MM.1S (cell line): ENCODE data around the gene TMEM86A.

Experiments used
- DNase-seq: peaks from one replicate; pipeline ENCODE4 v3.0.0-alpha.2; 2015
- H2AFZ ChIP-seq: fragments of 300-600 bp; sonication (generic); 2 replicates; pipeline ENCODE4 v1.6.0; 2016; ENCODE audit warnings: antibody characterized with exemption, low read length
- H3F3A ChIP-seq: fragments of 300-600 bp; sonication (generic); 2 replicates; pipeline ENCODE4 v1.6.1; 2016; ENCODE audit warnings: mild to moderate bottlenecking, antibody characterized with exemption, low read length, moderate library complexity, mixed read lengths; ENCODE audit not compliant: insufficient read depth
- H3K27ac ChIP-seq: fragments of 300-600 bp; sonication (generic); 2 replicates; pipeline ENCODE4 v1.5.1; 2016; ENCODE audit warnings: mild to moderate bottlenecking, low read length
- H3K27me3 ChIP-seq: fragments of 300-600 bp; sonication (generic); replicated peaks from 2 replicates; pipeline ENCODE4 v1.6.0; 2016; ENCODE audit warnings: low read length; ENCODE audit not compliant: insufficient read depth
- H3K36me3 ChIP-seq: fragments of 300-600 bp; sonication (generic); replicated peaks from 2 replicates; pipeline ENCODE4 v1.6.1; 2016; ENCODE audit warnings: mild to moderate bottlenecking, low read length, mixed read lengths; ENCODE audit not compliant: insufficient read depth
- H3K4me1 ChIP-seq: fragments of 300-600 bp; sonication (generic); 2 replicates; pipeline ENCODE4 v1.6.1; 2016; ENCODE audit warnings: low read length, mixed read lengths
- H3K4me2 ChIP-seq: fragments of 300-600 bp; sonication (generic); 2 replicates; pipeline ENCODE4 v1.6.0; 2016; ENCODE audit warnings: low read depth, low read length
- H3K4me3 ChIP-seq: fragments of 300-600 bp; sonication (generic); 2 replicates; pipeline ENCODE4 v1.5.1; 2016; ENCODE audit warnings: low read length, mixed read lengths
- H3K79me2 ChIP-seq: fragments of 300-600 bp; sonication (generic); 2 replicates; pipeline ENCODE4 v1.6.1; 2016; ENCODE audit warnings: mixed run types, low read length, mixed read lengths
- H3K9ac ChIP-seq: fragments of 300-600 bp; sonication (generic); 2 replicates; pipeline ENCODE4 v1.6.1; 2016; ENCODE audit warnings: low read length, mixed read lengths
- H3K9me2 ChIP-seq: fragments of 300-600 bp; sonication (generic); replicated peaks from 2 replicates; pipeline ENCODE4 v1.6.1; 2016; ENCODE audit warnings: mild to moderate bottlenecking, low read length, mixed read lengths; ENCODE audit not compliant: insufficient read depth
- H3K9me3 ChIP-seq: fragments of 300-600 bp; sonication (generic); replicated peaks from 2 replicates; pipeline ENCODE4 v1.6.1; 2016; ENCODE audit warnings: mild to moderate bottlenecking, low read length, mixed read lengths; ENCODE audit not compliant: insufficient read depth
- H4K20me1 ChIP-seq: fragments of 300-600 bp; sonication (generic); 2 replicates; pipeline ENCODE4 v1.6.1; 2016; ENCODE audit warnings: mild to moderate bottlenecking, low read length, moderate library complexity, mixed read lengths; ENCODE audit not compliant: insufficient read depth
- EZH2 ChIP-seq: fragments of 300-600 bp; sonication (generic); optimal IDR thresholded peaks from 2 replicates; pipeline ENCODE3; 2017; ENCODE audit warnings: low read depth, mild to moderate bottlenecking, antibody characterized with exemption, low read length, mixed read lengths
- EZH2phosphoT487 ChIP-seq: fragments of 300-600 bp; sonication (generic); IDR thresholded peaks from 2 replicates; pipeline ENCODE4 v1.6.1; 2018; ENCODE audit warnings: antibody characterized with exemption, low read length
- TF ChIP-seq, protein P1 (sequence below): fragments of 300-600 bp; sonication (generic); IDR thresholded peaks from 2 replicates; pipeline ENCODE4 v1.5.1; 2016; ENCODE audit warnings: antibody characterized with exemption, low read length, mixed read lengths

Gene TMEM86A

GRCh38 chr11:18710545-18710944, 12.0 kb downstream of the TMEM86A start:
- H3K27me3 ChIP-seq: peaks cover 14% of the 10 kb centered on the region
- no peaks in the 10 kb centered on the region for H3K36me3 ChIP-seq
- no peaks in the 10 kb centered on the region for H3K9me3 ChIP-seq
- H3K4me3 ChIP-seq: no peak overlapping the region
- H4K20me1 ChIP-seq: no peaks in the 10 kb centered on the region
- no peaks in the 10 kb centered on the region for H3K4me1 ChIP-seq
- no peaks in the 10 kb centered on the region for H3K79me2 ChIP-seq
- no peak overlapping the region for H3K27ac ChIP-seq
- TF ChIP-seq EZH2phosphoT487: no peak
- no peak for TF ChIP-seq EZH2
- TF ChIP-seq, protein P1, sequence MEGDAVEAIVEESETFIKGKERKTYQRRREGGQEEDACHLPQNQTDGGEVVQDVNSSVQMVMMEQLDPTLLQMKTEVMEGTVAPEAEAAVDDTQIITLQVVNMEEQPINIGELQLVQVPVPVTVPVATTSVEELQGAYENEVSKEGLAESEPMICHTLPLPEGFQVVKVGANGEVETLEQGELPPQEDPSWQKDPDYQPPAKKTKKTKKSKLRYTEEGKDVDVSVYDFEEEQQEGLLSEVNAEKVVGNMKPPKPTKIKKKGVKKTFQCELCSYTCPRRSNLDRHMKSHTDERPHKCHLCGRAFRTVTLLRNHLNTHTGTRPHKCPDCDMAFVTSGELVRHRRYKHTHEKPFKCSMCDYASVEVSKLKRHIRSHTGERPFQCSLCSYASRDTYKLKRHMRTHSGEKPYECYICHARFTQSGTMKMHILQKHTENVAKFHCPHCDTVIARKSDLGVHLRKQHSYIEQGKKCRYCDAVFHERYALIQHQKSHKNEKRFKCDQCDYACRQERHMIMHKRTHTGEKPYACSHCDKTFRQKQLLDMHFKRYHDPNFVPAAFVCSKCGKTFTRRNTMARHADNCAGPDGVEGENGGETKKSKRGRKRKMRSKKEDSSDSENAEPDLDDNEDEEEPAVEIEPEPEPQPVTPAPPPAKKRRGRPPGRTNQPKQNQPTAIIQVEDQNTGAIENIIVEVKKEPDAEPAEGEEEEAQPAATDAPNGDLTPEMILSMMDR: no peak
- no peak overlapping the region for H2AFZ ChIP-seq
- H3K9me2 ChIP-seq: no peaks in the 10 kb centered on the region
- no peak overlapping the region for H3K4me2 ChIP-seq
- no peak for DNase-seq
- no peaks in the 10 kb centered on the region for H3F3A ChIP-seq
- no peak overlapping the region for H3K9ac ChIP-seq

DNA sequence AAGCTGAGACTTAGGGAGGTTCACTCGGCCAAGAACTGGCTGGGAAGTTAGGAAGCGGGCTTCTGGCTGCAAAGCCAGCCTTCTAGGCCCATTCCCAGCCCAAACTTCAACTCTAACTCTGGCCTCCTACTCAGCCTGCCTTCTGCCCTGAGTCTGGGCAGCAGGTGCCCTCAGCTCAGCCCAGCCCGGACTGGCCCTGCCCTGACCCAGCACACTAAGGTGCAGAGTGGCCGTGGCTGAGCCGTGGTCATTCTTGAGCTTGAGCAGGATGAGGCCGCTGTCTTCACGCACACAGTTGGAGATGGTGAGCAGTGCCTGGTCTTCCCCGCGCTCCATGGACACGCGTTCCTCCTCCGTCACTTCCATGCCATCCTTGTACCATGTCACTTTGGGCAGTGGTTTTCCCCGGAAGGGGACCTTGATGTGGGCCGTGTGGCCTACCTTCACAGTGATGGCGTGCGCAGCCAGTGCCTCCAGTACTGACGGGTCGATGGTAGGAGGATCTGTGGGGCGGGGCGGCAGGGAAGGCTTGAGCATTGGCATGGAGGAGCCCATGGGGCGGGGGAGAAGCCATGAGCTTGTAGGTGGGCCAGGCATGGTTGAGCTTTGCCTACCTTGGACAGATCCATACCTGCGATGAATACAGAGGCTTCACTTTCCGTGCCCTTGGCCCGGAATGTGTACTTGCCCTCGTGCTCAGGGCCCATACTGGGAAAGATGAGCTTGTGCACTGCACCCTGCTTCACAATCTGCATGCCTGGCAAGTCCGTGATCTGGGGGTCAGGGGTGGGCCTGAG, 15.3 kb downstream of the TMEM86A start:
- H3K27me3 ChIP-seq: no peaks in the 10 kb centered on the region; the same call in 1 of the 2 replicates
- H3K79me2 ChIP-seq: no peaks in the 10 kb centered on the region
- no peak for DNase-seq
- H3K4me1 ChIP-seq: no peaks in the 10 kb centered on the region
- no peak overlapping the region for H2AFZ ChIP-seq
- no peaks in the 10 kb centered on the region for H3F3A ChIP-seq
- TF ChIP-seq, protein P1: no peak
- TF ChIP-seq EZH2phosphoT487 (no peak), EZH2 (no peak)
- H3K9me2 ChIP-seq: no peaks in the 10 kb centered on the region
- H3K4me2 ChIP-seq: no peak overlapping the region
- H3K4me3 ChIP-seq: no peak overlapping the region
- H3K9ac ChIP-seq: no peak overlapping the region
- H3K36me3 ChIP-seq: no peaks in the 10 kb centered on the region
- no peaks in the 10 kb centered on the region for H4K20me1 ChIP-seq
- no peaks in the 10 kb centered on the region for H3K9me3 ChIP-seq
- H3K27ac ChIP-seq: no peak overlapping the region

- H3K36me3 ChIP-seq: no peaks in the 10 kb centered on the region
- no peak overlapping the region for H2AFZ ChIP-seq
- H4K20me1 ChIP-seq: no peaks in the 10 kb centered on the region
- H3K4me1 ChIP-seq: no peaks in the 10 kb centered on the region
- no peak overlapping the region for H3K27ac ChIP-seq
- H3K9me3 ChIP-seq: no peaks in the 10 kb centered on the region
- H3K27me3 ChIP-seq: no peaks in the 10 kb centered on the region; the same call in 1 of the 2 replicates
- no peaks in the 10 kb centered on the region for H3K9me2 ChIP-seq
- no peak overlapping the region for H3K4me2 ChIP-seq
- no peak overlapping the region for H3K4me3 ChIP-seq
- no peak overlapping the region for H3K9ac ChIP-seq
- TF ChIP-seq EZH2phosphoT487: no peak
- TF ChIP-seq, protein P1: no peak
- TF ChIP-seq EZH2: no peak
- H3F3A ChIP-seq: no peaks in the 10 kb centered on the region
- no peaks in the 10 kb centered on the region for H3K79me2 ChIP-seq
- no peak for DNase-seq
Measured at GRCh38 chr11:18714443-18714780, 15.8 kb downstream of the TMEM86A start.
